ENCODE results near the gene P2RY14.

P2RY14 gene

DNA sequence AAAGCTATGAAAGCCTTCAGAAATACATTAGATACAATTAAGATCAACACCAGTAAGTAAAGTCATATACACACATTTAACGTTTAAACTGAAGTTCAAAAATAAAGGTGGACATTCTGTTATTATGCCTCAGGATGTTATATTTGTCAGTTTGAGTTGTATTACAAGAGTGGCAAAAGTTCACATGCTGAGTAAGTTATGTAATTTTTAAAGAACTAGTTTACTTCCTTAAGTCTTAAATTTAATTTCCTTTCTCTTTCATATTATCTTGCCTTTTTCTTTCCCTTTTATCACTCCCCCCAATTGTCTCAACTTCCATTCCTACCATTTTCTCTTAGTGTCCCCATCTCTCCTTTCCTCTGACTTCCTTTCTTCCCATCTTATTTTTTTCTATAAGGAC, 43.2 kb upstream of the P2RY14 start:
- H4K20me1 ChIP-seq (ENCODE audit: insufficient read depth, low read length, poor library complexity, severe bottlenecking) = peaks cover 4% of the 10 kb centered on the region
- no peak overlapping the region for H3K9ac ChIP-seq (ENCODE audit: low read depth, low read length, poor library complexity, severe bottlenecking)
- no peaks in the 10 kb centered on the region for H3F3A ChIP-seq (ENCODE audit: low read depth)
- TF ChIP-seq, protein P1, sequence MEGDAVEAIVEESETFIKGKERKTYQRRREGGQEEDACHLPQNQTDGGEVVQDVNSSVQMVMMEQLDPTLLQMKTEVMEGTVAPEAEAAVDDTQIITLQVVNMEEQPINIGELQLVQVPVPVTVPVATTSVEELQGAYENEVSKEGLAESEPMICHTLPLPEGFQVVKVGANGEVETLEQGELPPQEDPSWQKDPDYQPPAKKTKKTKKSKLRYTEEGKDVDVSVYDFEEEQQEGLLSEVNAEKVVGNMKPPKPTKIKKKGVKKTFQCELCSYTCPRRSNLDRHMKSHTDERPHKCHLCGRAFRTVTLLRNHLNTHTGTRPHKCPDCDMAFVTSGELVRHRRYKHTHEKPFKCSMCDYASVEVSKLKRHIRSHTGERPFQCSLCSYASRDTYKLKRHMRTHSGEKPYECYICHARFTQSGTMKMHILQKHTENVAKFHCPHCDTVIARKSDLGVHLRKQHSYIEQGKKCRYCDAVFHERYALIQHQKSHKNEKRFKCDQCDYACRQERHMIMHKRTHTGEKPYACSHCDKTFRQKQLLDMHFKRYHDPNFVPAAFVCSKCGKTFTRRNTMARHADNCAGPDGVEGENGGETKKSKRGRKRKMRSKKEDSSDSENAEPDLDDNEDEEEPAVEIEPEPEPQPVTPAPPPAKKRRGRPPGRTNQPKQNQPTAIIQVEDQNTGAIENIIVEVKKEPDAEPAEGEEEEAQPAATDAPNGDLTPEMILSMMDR (conservative IDR thresholded peaks at IDR 0.05; ENCODE audit: low read length) = no peak
- no peak for TF ChIP-seq EZH2phosphoT487 (IDR thresholded peaks at IDR 0.05; ENCODE audit: borderline replicate concordance)
- H3K4me1 ChIP-seq (ENCODE audit: insufficient read depth, low read length, poor library complexity, severe bottlenecking) = peaks cover 4% of the 10 kb centered on the region
- no peak overlapping the region for H3K4me3 ChIP-seq (ENCODE audit: low read length, poor library complexity, severe bottlenecking)
- H3K27me3 ChIP-seq (ENCODE audit: insufficient read depth, low read length, poor library complexity, severe bottlenecking) = no peaks in the 10 kb centered on the region
- H2AFZ ChIP-seq (ENCODE audit: low read length) = no peak overlapping the region
- no peaks in the 10 kb centered on the region for H3K79me2 ChIP-seq (ENCODE audit: insufficient read depth, low read length)
- H3K36me3 ChIP-seq (ENCODE audit: insufficient read depth, low read length) = peaks cover 9% of the 10 kb centered on the region; the same call in 1 of the 2 replicates
- H3K4me2 ChIP-seq (ENCODE audit: low read depth, low read length, poor library complexity, severe bottlenecking) = no peak overlapping the region
- H3K9me2 ChIP-seq (replicated peaks; ENCODE audit: low read depth, low read length) = no peaks in the 10 kb centered on the region
- no peaks in the 10 kb centered on the region for H3K9me3 ChIP-seq (ENCODE audit: insufficient read depth, low read depth, low read length)

DNA sequence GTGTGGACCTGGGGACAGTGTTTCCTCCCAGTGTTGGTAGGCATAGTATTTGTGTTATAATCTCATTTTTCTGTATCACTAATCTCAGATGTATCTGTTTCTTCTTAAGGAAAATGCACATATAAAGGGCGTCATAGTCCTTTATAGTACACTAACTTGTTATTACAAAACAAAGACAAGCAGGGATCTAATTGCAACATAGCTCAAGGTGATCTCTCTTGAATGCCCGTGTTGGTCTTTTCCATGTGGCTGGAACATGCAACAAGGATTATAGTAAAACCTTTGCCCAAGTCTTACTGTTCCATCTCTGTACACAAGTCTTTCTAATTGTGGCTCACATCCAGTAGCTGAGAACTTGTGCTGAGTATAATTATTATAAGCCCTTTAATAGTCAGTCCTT, 41.8 kb upstream of the P2RY14 start:
- no peaks in the 10 kb centered on the region for H3K79me2 ChIP-seq (ENCODE audit: insufficient read depth, low read length)
- no peak overlapping the region for H3K4me3 ChIP-seq (ENCODE audit: low read length, poor library complexity, severe bottlenecking)
- H3K36me3 ChIP-seq (ENCODE audit: insufficient read depth, low read length) = peaks cover 9% of the 10 kb centered on the region; the same call in 1 of the 2 replicates
- no peaks in the 10 kb centered on the region for H3K9me3 ChIP-seq (ENCODE audit: insufficient read depth, low read depth, low read length)
- TF ChIP-seq EZH2phosphoT487 (IDR thresholded peaks at IDR 0.05; ENCODE audit: borderline replicate concordance) = no peak
- TF ChIP-seq, protein P1 (conservative IDR thresholded peaks at IDR 0.05; ENCODE audit: low read length) = no peak
- H3K9ac ChIP-seq (ENCODE audit: low read depth, low read length, poor library complexity, severe bottlenecking) = no peak overlapping the region
- H3F3A ChIP-seq (ENCODE audit: low read depth) = no peaks in the 10 kb centered on the region
- no peaks in the 10 kb centered on the region for H3K27me3 ChIP-seq (ENCODE audit: insufficient read depth, low read length, poor library complexity, severe bottlenecking)
- H3K4me1 ChIP-seq (ENCODE audit: insufficient read depth, low read length, poor library complexity, severe bottlenecking) = peaks cover 4% of the 10 kb centered on the region
- H3K4me2 ChIP-seq (ENCODE audit: low read depth, low read length, poor library complexity, severe bottlenecking) = no peak overlapping the region
- no peaks in the 10 kb centered on the region for H3K9me2 ChIP-seq (replicated peaks; ENCODE audit: low read depth, low read length)
- H4K20me1 ChIP-seq (ENCODE audit: insufficient read depth, low read length, poor library complexity, severe bottlenecking) = peaks cover 4% of the 10 kb centered on the region
- H2AFZ ChIP-seq (ENCODE audit: low read length) = no peak overlapping the region

DNA sequence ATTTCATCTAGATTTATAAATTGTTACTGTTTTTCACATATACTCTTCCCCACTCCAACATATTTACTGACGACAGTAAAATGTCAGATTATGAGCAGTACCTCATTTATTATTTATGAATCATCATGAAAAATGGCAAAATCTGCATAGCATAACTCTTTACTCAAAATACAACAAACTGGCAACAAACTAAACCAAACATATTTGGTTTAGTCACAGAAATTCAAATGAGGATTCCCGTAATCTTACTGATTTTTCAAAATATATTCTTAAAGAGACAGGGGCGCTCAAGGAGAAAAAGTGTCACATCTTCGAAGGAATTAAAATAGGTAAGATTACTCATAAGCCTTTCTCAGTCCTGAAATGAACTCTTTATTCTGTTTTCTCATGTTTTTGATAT, 41.3 kb upstream of the P2RY14 start:
- Histone ChIP-seq H3K27me3 (ENCODE audit: insufficient read depth, low read length, poor library complexity, severe bottlenecking) (no peaks in the 10 kb centered on the region), H3K79me2 (ENCODE audit: insufficient read depth, low read length) (no peaks in the 10 kb centered on the region), H3K4me2 (ENCODE audit: low read depth, low read length, poor library complexity, severe bottlenecking) (no peak overlapping the region), H3K9me2 (replicated peaks; ENCODE audit: low read depth, low read length) (no peaks in the 10 kb centered on the region), H3K4me3 (ENCODE audit: low read length, poor library complexity, severe bottlenecking) (no peak overlapping the region), H3K36me3 (ENCODE audit: insufficient read depth, low read length) (peaks cover 9% of the 10 kb centered on the region; the same call in 1 of the 2 replicates), H4K20me1 (ENCODE audit: insufficient read depth, low read length, poor library complexity, severe bottlenecking) (peaks cover 2% of the 10 kb centered on the region), H3K4me1 (ENCODE audit: insufficient read depth, low read length, poor library complexity, severe bottlenecking) (peaks cover 4% of the 10 kb centered on the region), H2AFZ (ENCODE audit: low read length) (no peak overlapping the region), H3K9ac (ENCODE audit: low read depth, low read length, poor library complexity, severe bottlenecking) (no peak overlapping the region), H3F3A (ENCODE audit: low read depth) (no peaks in the 10 kb centered on the region), H3K9me3 (ENCODE audit: insufficient read depth, low read depth, low read length) (no peaks in the 10 kb centered on the region)
- no peak for TF ChIP-seq EZH2phosphoT487 (IDR thresholded peaks at IDR 0.05; ENCODE audit: borderline replicate concordance)
- TF ChIP-seq, protein P1 (conservative IDR thresholded peaks at IDR 0.05; ENCODE audit: low read length) = no peak

Measured in Loucy (cell line).